ENCODE data around the gene BROX. TPM values are rescaled to one million over a fixed set of nuclear protein-coding genes. Genes with fewer than 3 reads are reported as not detected.

BROX gene
- polyA plus RNA-seq, 1 of the 3 experiments (the other 2 are of a cell fraction) = 3.8 TPM

DNA sequence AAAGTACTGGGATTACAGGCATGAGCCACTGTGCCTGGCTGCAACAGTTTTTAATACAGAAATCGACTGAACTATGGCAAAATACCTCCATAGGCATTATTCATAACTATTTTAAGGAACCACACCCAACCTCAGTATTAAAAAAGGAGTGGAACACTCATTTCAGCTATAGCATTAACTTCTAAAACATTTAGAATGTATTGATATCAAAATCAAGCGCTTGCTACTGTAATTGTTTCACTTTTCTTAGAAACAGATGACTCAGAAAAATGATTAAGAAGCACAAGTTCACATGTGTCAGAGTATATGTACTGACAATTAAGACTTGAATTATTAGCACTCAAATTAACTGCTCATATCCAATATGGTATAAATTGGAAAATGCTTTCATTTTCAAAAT is 15.2 kb upstream of the BROX start:
- peaks cover 53% of the 10 kb centered on the region for H3K79me2 ChIP-seq (ENCODE audit: insufficient read depth)
- POLR2A ChIA-PET = interaction anchor here (0.6 kb wide), 1 partner anchor 17 kb away, joined by 3 read pairs; no protein-coding TSS in a partner anchor

More for the DNA sequence above, 15.2 kb upstream of the BROX start:
- no peaks in the 10 kb centered on the region for H3K9me3 ChIP-seq
- H4K20me1 ChIP-seq (ENCODE audit: insufficient read depth) = no peaks in the 10 kb centered on the region
- TF ChIP-seq IRF3 (IDR thresholded peaks at IDR 0.05; ENCODE audit: low read depth, low read length) (no peak), GATA2 (CRISPR knock-in tag; IDR thresholded peaks at IDR 0.05) (no peak), ELF1 (IDR thresholded peaks at IDR 0.05) (no peak), JUND (IDR thresholded peaks at IDR 0.05) (no peak), SMC3 (IDR thresholded peaks at IDR 0.05; ENCODE audit: low read depth, low read length) (no peak), FOSL2 (IDR thresholded peaks at IDR 0.05; ENCODE audit: borderline replicate concordance, low read depth) (no peak), YY1 (IDR thresholded peaks at IDR 0.05; ENCODE audit: low read depth) (no peak), FOXM1 (IDR thresholded peaks at IDR 0.05; ENCODE audit: low read depth) (no peak), CTCF (IDR thresholded peaks at IDR 0.05) (no peak), RXRA (IDR thresholded peaks at IDR 0.05; ENCODE audit: borderline replicate concordance, low read depth) (no peak), RCOR1 (IDR thresholded peaks at IDR 0.05; ENCODE audit: low read length) (no peak), NRF1 (IDR thresholded peaks at IDR 0.05; ENCODE audit: low read depth, low read length) (no peak), RAD21 (IDR thresholded peaks at IDR 0.05; ENCODE audit: low read length) (no peak), USF1 (IDR thresholded peaks at IDR 0.05; ENCODE audit: borderline replicate concordance, low read depth) (no peak), EZH2phosphoT487 (IDR thresholded peaks at IDR 0.05; ENCODE audit: borderline replicate concordance, low read depth) (no peak), POLR2AphosphoS5 (IDR thresholded peaks at IDR 0.05; ENCODE audit: low read depth, low read length) (no peak), GABPA (IDR thresholded peaks at IDR 0.05; ENCODE audit: low read depth) (no peak), TAF1 (IDR thresholded peaks at IDR 0.05; ENCODE audit: borderline replicate concordance, low read depth, low read length) (no peak), SIN3A (IDR thresholded peaks at IDR 0.05; ENCODE audit: borderline replicate concordance, low read depth, low read length) (no peak)
- CTCF ChIA-PET = interaction anchor here (1.6 kb wide), 1 partner anchor 13 kb away, joined by 3 read pairs; no protein-coding TSS in a partner anchor
- no peak overlapping the region for H3K27ac ChIP-seq (ENCODE audit: low read depth in 2 of 2, low read length in 1 of 2)
- no peak overlapping the region for H3K9ac ChIP-seq
- no peak overlapping the region for H2AFZ ChIP-seq (ENCODE audit: low read depth)
- H3K4me2 ChIP-seq = no peak overlapping the region
- 94% methylated on average over 2 of the region's 2 CpGs for WGBS (ENCODE audit: low lambda C conversion rate)
- H3K4me1 ChIP-seq (ENCODE audit: control insufficient read depth in 1 of 2, insufficient read depth in 2 of 2, low read depth in 1 of 2, low read length in 1 of 2) = peaks cover 0 to 7% of the 10 kb centered on the region in 2 experiments; a peak in 2 of 4 replicates
- no peaks in the 10 kb centered on the region for H3K9me2 ChIP-seq
- no peak overlapping the region for H3K4me3 ChIP-seq (ENCODE audit: low read depth in 2 of 2, low read length in 1 of 2)
- H3K36me3 ChIP-seq (replicated peaks in 1 of 2; ENCODE audit: control insufficient read depth in 1 of 2, insufficient read depth in 2 of 2, low read length in 1 of 2) = peaks cover 29 to 61% of the 10 kb centered on the region in 2 experiments
- peaks cover 9% of the 10 kb centered on the region for H3F3A ChIP-seq (replicated peaks; ENCODE audit: insufficient read depth)
- H3K27me3 ChIP-seq (ENCODE audit: insufficient read depth) = no peaks in the 10 kb centered on the region
- DNase-seq = no peak

Data from SK-N-SH (cell line).